ENCODE results near the gene DENND11.

Gene DENND11

DNA sequence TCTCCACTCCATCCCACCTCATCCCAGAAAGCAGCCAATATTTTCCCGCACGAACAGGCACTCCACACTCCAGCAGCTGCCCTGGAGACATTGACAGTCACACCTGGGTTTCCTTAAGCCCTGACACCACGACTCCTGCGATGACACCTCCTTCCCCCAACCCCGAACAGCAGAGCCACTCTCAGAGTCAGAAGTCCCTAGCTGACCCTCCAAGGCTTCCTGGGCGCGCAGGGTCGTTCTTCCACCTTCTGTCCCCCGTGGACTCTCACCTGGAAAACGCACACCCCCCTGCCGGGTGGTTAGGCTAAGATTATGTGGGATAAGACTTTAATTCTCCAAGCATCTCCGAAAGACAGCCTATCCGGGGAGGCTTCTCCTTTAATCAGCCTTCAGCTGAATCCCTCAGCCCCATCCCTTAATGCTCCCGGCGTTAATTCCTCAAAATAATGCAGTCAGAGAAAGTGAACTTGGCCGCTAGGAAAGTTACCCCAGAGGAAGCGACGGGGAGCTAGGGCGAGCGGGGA is 1.1 kb downstream of the DENND11 start:
- DNase-seq (ENCODE audit: low read depth), result no peak
- TF ChIP-seq, protein P1, sequence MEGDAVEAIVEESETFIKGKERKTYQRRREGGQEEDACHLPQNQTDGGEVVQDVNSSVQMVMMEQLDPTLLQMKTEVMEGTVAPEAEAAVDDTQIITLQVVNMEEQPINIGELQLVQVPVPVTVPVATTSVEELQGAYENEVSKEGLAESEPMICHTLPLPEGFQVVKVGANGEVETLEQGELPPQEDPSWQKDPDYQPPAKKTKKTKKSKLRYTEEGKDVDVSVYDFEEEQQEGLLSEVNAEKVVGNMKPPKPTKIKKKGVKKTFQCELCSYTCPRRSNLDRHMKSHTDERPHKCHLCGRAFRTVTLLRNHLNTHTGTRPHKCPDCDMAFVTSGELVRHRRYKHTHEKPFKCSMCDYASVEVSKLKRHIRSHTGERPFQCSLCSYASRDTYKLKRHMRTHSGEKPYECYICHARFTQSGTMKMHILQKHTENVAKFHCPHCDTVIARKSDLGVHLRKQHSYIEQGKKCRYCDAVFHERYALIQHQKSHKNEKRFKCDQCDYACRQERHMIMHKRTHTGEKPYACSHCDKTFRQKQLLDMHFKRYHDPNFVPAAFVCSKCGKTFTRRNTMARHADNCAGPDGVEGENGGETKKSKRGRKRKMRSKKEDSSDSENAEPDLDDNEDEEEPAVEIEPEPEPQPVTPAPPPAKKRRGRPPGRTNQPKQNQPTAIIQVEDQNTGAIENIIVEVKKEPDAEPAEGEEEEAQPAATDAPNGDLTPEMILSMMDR (conservative IDR thresholded peaks at IDR 0.05; ENCODE audit: low read length), result no peak
- H3K4me3 ChIP-seq (ENCODE audit: low read length), result peak overlapping the region; percentile 63

DNA sequence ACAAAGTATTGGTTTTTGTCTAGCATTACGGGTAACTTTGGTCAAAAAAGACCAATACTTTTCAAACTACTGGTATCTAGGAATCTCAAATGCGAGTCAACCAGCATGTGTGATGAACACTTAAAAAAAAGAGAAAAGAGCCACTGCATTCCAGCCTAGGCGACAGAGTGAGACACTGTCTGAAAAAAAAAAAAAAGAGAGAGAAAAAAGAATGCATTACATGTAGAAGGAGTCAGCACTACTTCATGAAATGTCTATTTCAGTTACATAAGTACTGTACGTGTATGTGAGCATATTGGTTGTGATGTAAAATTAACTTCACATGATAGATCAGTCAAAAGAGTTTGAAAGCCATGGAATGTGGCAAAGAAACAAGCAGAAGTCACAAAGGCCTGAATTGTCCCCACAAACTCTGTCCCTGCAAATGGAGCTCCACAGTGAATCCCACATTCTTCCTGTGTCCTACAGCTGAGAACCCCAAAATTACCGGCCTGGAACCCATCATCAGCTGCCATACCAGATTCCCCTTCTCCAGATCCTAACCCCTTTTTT is 1.6 kb downstream of the DENND11 start:
- TF ChIP-seq, protein P1 (conservative IDR thresholded peaks at IDR 0.05; ENCODE audit: low read length), result no peak
- H3K4me3 ChIP-seq (ENCODE audit: low read length), result peak overlapping the region; percentile 63
- no peak for DNase-seq (ENCODE audit: low read depth)

DNA sequence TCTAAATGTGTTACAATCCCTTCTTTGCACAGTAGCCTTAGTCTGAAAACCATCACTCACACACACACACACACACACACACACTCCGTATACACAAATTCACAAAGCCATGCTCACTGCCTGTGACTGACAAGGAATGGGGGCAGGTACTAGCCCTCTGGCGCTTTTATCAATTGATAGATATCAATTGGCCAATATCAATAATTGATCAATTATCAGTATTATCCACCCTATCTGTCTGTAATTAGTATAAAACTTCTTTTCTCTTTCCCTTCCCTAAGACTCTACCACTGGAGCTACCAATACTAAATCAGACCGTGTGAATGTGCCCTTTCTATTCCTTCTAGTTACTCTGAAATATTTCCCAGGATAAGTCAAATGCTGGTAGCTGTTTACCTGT is 2.1 kb downstream of the DENND11 start:
- no peak overlapping the region for H3K4me3 ChIP-seq (ENCODE audit: low read length)
- TF ChIP-seq, protein P1 (conservative IDR thresholded peaks at IDR 0.05; ENCODE audit: low read length), result no peak
- no peak for DNase-seq (ENCODE audit: low read depth)

DNA sequence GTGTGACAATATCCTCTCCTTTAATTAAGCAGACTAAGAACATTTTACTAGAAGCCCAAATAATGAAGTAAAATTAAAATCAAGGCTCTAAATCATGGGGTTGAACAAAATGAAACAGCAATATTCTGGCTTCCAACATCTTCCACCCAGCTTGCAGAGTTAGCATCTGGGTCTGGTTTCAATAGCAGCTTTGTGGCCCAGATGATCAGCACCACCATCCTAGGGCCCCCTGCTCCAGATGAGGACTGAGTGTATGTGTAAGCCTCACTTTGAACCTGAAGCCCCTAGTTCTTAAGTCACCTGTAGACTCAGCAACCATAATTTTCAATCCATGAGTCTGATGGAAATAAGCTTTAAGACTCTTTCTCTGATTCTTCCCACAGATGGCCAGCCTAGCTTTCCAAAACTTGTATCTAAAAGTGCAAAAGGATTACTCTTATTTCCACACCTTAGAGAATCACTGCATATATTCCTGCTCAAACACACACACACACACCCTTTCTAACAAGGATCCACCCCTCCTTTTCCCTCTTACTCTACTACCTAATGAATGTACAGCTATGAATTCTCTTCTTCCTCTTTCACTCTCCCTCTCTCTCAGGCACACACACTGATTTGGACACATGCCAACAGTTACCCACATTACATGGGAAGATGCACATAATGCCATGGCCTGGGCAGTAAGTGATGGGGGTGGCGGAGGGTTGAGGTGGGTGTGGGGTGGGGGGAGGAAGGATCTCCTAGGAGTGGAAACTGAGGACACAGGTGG is 3.5 kb downstream of the DENND11 start:
- TF ChIP-seq, protein P1 (conservative IDR thresholded peaks at IDR 0.05; ENCODE audit: low read length), result no peak
- H3K4me3 ChIP-seq (ENCODE audit: low read length), result no peak overlapping the region
- no peak for DNase-seq (ENCODE audit: low read depth)

DNA sequence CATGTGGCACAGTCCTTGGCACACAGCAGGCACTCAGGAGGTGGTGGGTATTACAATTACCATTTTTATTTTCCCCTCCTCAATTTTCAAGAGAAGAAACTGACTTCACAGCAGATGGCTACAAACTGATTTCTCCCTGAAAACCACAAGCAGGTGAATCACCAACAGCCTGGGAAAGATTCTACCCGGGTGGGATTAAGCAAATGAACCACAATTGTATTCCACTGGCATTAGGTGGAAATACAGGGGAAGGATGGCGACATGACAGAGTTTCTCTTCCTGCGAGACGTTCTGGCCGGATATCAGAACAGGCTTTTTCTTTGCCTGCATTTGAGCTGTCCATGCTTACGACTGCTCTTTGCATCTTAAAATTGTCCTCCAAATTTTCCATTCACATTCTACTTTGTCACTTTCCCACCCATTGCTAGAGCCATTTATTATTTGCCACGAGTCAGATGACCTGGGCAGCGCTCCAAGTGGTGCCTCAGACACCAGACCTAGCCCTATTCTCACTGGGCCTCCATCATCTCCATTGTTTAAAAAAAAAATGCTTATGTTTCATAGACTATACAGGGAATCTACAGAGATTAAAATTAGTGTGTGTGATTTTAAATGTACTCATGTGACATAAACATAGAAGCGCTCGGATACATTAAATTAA is 4.6 kb downstream of the DENND11 start:
- H3K4me3 ChIP-seq (ENCODE audit: low read length), result no peak overlapping the region
- TF ChIP-seq, protein P1 (conservative IDR thresholded peaks at IDR 0.05; ENCODE audit: low read length), result no peak
- peak; percentile 37 for DNase-seq (ENCODE audit: low read depth)

DNA sequence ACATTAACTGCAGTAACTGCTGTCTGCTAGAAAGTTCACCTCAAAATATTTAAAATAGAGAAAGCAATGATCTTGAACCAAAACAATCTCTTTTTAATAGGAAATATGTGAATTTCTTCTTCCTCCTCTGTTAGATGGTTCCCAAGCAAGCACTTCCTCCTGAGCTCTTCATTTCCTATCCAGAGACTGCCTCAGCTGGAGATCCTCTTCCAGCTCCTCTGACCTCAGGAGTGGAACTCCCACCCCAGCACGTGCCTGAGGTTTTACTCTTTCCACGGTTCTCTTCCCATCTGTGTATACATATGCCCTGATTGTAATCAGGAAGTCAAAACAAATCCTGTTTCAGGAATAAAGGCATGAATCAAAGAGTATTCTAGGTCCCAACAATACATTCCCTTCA is 5.6 kb downstream of the DENND11 start:
- H3K4me3 ChIP-seq (ENCODE audit: low read length), result no peak overlapping the region
- TF ChIP-seq, protein P1 (conservative IDR thresholded peaks at IDR 0.05; ENCODE audit: low read length), result no peak
- no peak for DNase-seq (ENCODE audit: low read depth)
